HG03060 (cell line): ENCODE results near the gene GPR132.
"Not testable (repeated sequence)": the region's sequence is repeated elsewhere in the genome, so short reads cannot be mapped to it uniquely, and the experiment has no call there.

Experiments
- ATAC-seq: cut with Tn5 transposase; IDR thresholded peaks from one replicate; pipeline ENCODE4 v1.9.1; 2021; ENCODE audit warnings: low read depth, moderate number of reproducible peaks; ENCODE audit not compliant: unreplicated experiment

Gene GPR132

DNA sequence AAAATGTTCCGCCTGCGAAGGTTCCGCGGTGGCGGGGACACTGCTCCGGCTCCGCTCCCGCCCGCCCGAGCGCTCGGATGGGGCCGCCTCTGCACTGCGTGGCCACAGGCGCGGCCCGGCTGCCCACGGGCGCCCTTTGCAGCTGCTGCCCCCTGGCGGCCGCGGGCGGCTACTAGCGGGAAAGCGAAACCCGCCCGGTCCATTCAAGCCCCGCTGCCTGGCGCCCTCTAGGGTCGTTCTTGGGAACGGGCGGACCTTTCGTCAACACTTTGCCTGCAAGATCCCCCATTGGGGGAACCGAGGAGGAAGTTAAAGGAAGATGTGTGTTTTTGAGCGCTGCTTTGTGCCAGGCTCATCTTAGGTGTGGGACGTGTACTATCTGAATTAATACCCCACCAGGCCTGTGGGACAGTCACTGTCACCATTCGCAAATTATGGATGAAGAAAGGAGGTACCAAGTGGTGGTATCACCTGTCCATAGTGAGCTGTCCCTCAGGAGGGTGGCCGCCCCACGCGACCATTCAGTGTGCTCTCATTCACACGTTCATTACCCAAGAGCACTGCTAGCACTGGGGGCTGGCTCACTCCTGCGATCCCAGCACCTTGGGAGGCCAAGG is 19.4 kb downstream of the GPR132 start:
- ATAC-seq, result no peak

DNA sequence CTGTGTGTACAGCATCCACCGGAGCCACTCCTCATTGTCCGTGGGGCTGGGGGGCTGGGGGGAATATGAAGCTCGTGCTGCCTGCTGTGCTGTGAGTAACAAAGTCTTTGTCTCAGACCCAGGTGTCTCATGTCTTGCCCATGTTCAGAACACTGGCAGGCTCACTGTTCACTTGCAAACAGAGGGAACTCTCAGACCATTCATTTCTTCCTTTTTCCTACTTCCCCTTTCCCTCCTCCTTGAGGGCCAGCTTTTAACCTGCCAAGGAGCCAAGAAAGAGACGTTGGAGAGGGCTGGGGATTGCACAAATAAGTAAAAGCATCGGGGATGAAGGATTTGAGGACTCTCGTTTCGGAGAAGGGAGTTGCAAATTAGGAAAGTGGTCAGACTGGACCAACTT is 21.6 kb downstream of the GPR132 start:
- no peak for ATAC-seq

DNA sequence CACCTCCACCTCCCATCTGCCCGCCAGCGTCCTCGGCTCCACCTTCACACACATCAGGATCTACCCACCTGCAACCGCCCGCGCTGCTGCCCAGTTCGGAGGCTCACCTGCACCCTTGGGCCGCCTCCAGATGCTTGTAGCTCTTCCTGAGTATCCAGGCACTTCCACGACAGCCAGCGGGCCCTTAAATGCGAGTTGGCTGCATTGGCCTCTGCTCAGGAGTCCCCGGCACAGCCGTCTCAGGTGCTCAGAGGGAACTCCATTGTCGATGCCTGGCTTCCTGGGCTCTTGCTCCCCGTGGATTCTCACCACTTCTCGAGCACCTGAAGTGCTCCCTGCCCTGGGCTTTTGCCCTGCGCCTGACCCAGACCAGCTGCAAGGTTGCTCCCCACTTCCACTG is 22.4 kb downstream of the GPR132 start:
- ATAC-seq, result no peak

- no peak for ATAC-seq
Measured at GRCh38 chr14:105041841-105042765, 23.1 kb downstream of the GPR132 start.

DNA sequence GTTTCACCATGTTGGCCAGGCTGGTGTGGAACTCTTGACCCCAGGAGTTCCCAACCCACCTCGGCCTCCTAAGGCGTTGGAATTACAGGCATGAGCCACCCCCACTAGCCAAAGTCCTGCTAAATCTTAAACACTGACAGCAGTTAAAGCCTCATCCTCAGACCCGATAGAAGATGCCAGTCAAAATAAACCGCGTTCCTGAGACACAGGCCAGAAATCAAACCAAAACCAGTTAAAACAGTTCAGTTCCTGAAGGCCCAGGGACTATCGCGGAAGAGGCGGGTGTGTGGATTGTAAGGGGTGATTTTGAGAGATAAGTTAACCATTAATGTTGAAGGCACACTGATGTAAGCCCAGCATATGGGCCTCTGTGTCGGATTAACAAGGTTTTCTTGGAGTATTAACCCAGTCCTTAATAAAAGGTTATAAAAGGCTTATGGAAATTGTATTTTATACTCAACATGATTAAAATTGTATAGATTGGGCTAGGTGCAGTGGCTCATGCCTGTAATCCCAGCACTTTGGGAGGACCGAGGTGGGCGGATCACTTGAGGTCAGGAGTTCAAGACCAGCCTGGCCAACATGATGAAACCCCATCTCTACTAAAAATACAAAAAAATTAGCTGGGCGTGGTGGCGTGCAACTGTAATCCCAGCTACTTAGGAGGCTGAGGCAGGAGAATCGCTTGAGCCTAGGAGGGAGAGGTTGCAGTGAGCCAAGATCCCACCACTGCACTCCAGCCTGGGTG is 25.6 kb downstream of the GPR132 start:
- ATAC-seq, result no peak

GRCh38 chr14:105035616-105036015 is 29.6 kb downstream of the GPR132 start:
- not testable (repeated sequence) for ATAC-seq

GRCh38 chr14:105034315-105035039 is 30.8 kb downstream of the GPR132 start:
- ATAC-seq, result no peak

DNA sequence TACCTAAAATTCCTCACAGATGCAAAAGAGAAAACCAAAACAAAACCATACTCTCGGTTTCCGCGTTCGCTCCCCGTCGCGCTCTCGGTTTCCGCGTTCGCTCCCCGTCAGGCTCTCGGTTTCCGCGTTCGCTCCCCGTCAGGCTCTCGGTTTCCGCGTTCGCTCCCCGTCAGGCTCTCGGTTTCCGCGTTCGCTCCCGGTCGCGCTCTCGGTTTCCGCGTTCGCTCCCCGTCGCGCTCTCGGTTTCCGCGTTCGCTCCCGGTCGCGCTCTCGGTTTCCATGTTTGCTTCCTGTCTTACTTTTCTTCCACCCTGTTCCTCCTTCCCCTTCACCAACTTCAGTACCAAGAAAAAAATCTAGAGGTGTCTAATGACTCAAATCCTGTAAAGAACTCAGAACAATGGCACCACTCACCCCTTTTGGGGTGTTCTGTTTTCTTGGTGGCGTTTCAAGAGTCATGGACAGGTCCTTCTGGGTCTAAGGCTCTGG is 31.8 kb downstream of the GPR132 start:
- ATAC-seq, result not testable (repeated sequence)

DNA sequence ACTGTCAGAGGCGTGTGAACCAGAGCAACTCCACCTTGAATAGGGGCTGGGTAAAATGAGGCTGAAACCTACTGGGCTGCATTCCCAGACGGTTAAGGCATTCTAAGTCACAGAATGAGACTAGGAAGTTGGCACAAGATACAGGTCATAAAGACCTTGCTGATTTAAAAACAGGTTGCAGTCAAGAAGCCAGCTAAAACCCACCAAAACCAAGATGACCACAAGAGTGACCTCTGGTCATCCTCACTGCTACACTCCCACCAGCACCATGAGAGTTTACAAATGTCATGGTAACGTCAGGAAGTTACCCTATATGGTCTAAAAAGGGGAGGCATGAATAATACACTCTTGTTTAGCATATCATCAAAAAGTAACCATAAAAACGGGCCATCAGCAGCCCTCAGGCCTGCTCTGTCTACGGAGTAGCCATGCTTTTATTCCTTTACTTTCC is 32.8 kb downstream of the GPR132 start:
- not testable (repeated sequence) for ATAC-seq

- ATAC-seq, result no peak
Measured at GRCh38 chr14:105030836-105031396, 34.3 kb downstream of the GPR132 start.

DNA sequence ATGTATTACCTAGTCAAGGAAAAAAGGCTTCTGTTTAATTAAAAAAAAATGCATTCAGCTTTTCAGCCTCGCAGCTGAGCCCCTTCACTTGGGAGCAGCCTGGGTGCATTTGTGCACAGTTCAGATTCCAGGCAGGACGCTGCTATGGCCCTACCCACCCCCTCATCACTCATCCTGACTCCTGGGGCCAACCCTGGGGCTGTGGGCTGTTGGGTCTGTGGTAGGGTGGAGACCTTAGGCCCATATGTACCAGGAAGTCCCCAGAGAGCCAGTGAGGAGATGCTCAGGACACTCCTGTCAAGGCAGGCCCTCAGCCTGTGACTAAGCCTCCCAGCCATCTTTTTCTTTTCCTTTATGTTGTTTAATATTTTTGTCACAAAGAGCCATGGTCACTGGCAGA is 35.0 kb downstream of the GPR132 start:
- ATAC-seq, result no peak

DNA sequence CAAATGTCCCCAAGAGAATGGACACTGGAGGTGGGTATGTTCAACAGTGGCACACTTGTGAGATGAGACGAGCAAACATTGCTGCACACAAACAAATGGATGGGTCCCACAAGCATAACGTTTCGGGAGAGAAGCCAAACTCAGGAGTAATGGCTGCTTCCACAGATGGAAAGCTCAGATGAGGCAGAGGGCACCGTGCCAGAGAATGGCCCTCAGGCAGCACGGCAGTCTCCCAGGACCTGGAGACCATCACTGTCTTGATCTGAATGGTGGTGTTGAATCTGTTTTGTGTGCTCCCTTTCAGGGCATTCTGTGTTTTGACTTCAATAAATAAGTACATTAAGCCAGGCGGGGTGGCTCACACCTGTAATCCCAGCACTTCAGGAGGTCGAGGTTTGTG is 35.8 kb downstream of the GPR132 start:
- ATAC-seq, result no peak

- ATAC-seq, result no peak
Measured at GRCh38 chr14:105028251-105028927, 36.8 kb downstream of the GPR132 start.

DNA sequence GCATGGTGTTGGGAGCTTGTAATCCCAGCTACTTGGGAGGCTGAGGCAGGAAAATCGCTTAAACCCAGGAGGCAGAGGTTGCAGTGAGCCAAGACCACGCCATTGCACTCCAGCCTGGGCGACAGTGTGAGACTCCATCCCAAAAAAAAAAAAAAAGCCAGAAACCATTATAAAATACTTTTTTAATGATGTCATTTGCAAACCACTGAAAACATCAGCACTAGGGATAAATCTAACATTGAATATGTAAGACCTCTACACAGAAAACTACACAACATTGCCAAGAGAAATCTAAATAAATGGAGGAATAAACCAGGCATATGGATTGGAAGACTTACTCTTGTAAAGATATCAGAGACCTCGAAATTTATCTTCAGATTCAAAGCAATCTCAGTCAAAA is 37.5 kb downstream of the GPR132 start:
- ATAC-seq, result not testable (repeated sequence)

DNA sequence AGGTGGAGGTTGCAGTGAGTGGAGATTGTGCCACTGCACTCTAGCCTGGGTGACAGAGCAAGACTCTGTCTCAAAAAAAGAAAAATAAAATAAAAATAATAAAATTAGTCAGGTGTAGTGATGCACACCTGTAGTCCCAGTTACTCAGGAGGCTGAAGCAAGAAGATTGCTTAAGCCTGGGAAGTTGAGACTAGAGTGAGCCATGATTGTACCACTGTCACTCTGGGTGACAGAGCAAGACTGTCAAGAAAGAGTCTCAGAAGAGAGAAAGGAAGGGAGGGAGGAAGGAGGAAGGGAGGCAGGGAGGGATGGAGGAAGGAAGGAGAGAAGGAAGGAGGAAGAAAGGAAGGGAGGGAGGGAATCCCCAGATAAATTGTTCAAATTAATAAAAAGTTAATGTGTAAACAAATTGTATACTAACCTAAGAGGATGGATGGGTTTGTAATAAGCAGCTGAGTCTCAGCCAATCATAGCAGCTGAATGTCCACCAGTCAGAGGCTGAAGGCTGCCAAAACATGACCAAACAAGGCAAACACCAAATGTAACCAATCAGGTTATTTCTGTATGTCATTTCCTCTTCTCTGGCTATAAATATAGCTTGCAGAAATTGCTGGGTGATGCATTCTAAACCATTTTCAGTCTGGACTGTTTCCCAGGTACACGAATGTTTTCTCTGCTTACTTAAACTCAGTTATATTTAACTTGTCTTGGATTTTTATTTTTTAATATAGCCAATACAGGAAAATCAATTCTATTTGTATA is 38.2 kb downstream of the GPR132 start:
- ATAC-seq, result no peak

GRCh38 chr14:105026033-105026785 is 39.0 kb downstream of the GPR132 start:
- peak; percentile 31 for ATAC-seq

- ATAC-seq, result no peak
Measured at GRCh38 chr14:105025429-105025828, 39.8 kb downstream of the GPR132 start.
